ENCODE measurements around the gene CHST5. TPM values are rescaled to one million over a fixed set of nuclear protein-coding genes. Genes with fewer than 3 reads are reported as not detected.

The CHST5 gene
- total RNA-seq, 2 experiments from 2014 or later: not detected

- Histone ChIP-seq H3K4me3 (ENCODE audit: low read length) (no peak overlapping the region), H3K36me3 (ENCODE audit: insufficient read depth, low read length) (no peaks in the 10 kb centered on the region), H3K4me1 (ENCODE audit: insufficient read depth, low read length) (no peaks in the 10 kb centered on the region), H3K27ac (ENCODE audit: low read depth in 1 of 2, low read length in 2 of 2) (no peak overlapping the region), H3K27me3 (ENCODE audit: control insufficient read depth in 1 of 2, insufficient read depth in 2 of 2, low read length in 2 of 2) (no peaks in the 10 kb centered on the region), H3K9me3 (ENCODE audit: control insufficient read depth in 1 of 2, insufficient read depth in 1 of 2, low read length in 2 of 2) (peaks cover 0 to 6% of the 10 kb centered on the region in 2 experiments)
- no peak for TF ChIP-seq CTCF (IDR thresholded peaks at IDR 0.05)
- Mint-ChIP-seq H3K36me3 (ENCODE audit: low read depth) (no peaks in the 10 kb centered on the region), H3K9me3 (no peaks in the 10 kb centered on the region), H3K27me3 (no peaks in the 10 kb centered on the region), H3K4me1 (ENCODE audit: low read depth) (no peaks in the 10 kb centered on the region), H3K4me3 (no peak overlapping the region), H3K27ac (no peak overlapping the region)
- intact Hi-C loops (cut with DNase I, micrococcal nuclease): no loop called here
- no peak for ATAC-seq (ENCODE audit: poor library complexity)
- ChIA-PET POLR2A (no interaction called here), CTCF (no interaction called here)
- DNase-seq: no peak
Observed at GRCh38 chr16:75532791-75533190, 3.1 kb downstream of the CHST5 start.

- no peak overlapping the region for H3K27ac Mint-ChIP-seq
- no peaks in the 10 kb centered on the region for H3K36me3 Mint-ChIP-seq (ENCODE audit: low read depth)
- no peaks in the 10 kb centered on the region for H3K4me1 ChIP-seq (ENCODE audit: insufficient read depth, low read length)
- no peaks in the 10 kb centered on the region for H3K9me3 Mint-ChIP-seq
- peaks cover 0 to 6% of the 10 kb centered on the region in 2 experiments for H3K9me3 ChIP-seq (ENCODE audit: control insufficient read depth in 1 of 2, insufficient read depth in 1 of 2, low read length in 2 of 2)
- POLR2A ChIA-PET: no interaction called here
- H3K27ac ChIP-seq (ENCODE audit: low read depth in 1 of 2, low read length in 2 of 2): no peak overlapping the region
- intact Hi-C loops (cut with DNase I, micrococcal nuclease): no loop called here
- no peaks in the 10 kb centered on the region for H3K36me3 ChIP-seq (ENCODE audit: insufficient read depth, low read length)
- DNase-seq (no peak), ATAC-seq (ENCODE audit: poor library complexity) (no peak)
- no peak for TF ChIP-seq CTCF (IDR thresholded peaks at IDR 0.05)
- H3K4me3 Mint-ChIP-seq: no peak overlapping the region
- H3K4me1 Mint-ChIP-seq (ENCODE audit: low read depth): no peaks in the 10 kb centered on the region
- no peaks in the 10 kb centered on the region for H3K27me3 ChIP-seq (ENCODE audit: control insufficient read depth in 1 of 2, insufficient read depth in 2 of 2, low read length in 2 of 2)
- no peaks in the 10 kb centered on the region for H3K27me3 Mint-ChIP-seq
- H3K4me3 ChIP-seq (ENCODE audit: low read length): no peak overlapping the region
- CTCF ChIA-PET: no interaction called here
Observed at GRCh38 chr16:75532142-75532765, 3.7 kb downstream of the CHST5 start.

- Mint-ChIP-seq H3K27me3 (no peaks in the 10 kb centered on the region), H3K9me3 (no peaks in the 10 kb centered on the region), H3K36me3 (ENCODE audit: low read depth) (no peaks in the 10 kb centered on the region), H3K4me1 (ENCODE audit: low read depth) (no peaks in the 10 kb centered on the region), H3K27ac (no peak overlapping the region), H3K4me3 (no peak overlapping the region)
- POLR2A ChIA-PET: no interaction called here
- Histone ChIP-seq H3K27ac (ENCODE audit: low read depth in 1 of 2, low read length in 2 of 2) (no peak overlapping the region), H3K4me1 (ENCODE audit: insufficient read depth, low read length) (no peaks in the 10 kb centered on the region), H3K27me3 (ENCODE audit: control insufficient read depth in 1 of 2, insufficient read depth in 2 of 2, low read length in 2 of 2) (no peaks in the 10 kb centered on the region), H3K9me3 (ENCODE audit: control insufficient read depth in 1 of 2, insufficient read depth in 1 of 2, low read length in 2 of 2) (peaks cover 0 to 6% of the 10 kb centered on the region in 2 experiments), H3K36me3 (ENCODE audit: insufficient read depth, low read length) (no peaks in the 10 kb centered on the region), H3K4me3 (ENCODE audit: low read length) (no peak overlapping the region)
- no peak for TF ChIP-seq CTCF (IDR thresholded peaks at IDR 0.05)
- CTCF ChIA-PET: no interaction called here
- DNase-seq: no peak
- no peak for ATAC-seq (ENCODE audit: poor library complexity)
- intact Hi-C loops (cut with DNase I, micrococcal nuclease): no loop called here
Observed at GRCh38 chr16:75529959-75530358, 5.9 kb downstream of the CHST5 start.
